ENCODE data around the gene CDKL1.

CDKL1 gene

GRCh38 chr14:50399251-50400032 lies 2.8 kb upstream of the CDKL1 start:
- no peaks in the 10 kb centered on the region for H3K27me3 Mint-ChIP-seq
- H3K9me3 Mint-ChIP-seq = no peaks in the 10 kb centered on the region
- DNase-seq = no peak
- H3K36me3 Mint-ChIP-seq = peaks cover 2 to 3% of the 10 kb centered on the region in 2 donors
- peak overlapping the region; percentile 20 for H3K27ac Mint-ChIP-seq
- H3K4me1 Mint-ChIP-seq = peaks cover 13 to 26% of the 10 kb centered on the region in 2 donors
- no peak for ATAC-seq (replicated peaks)
- H3K4me3 Mint-ChIP-seq = no peak overlapping the region

GRCh38 chr14:50398189-50398580 lies 1.5 kb upstream of the CDKL1 start:
- Mint-ChIP-seq H3K27me3 (peaks cover 0 to under 1% of the 10 kb centered on the region in 2 donors), H3K9me3 (no peaks in the 10 kb centered on the region), H3K36me3 (peaks cover 2 to 3% of the 10 kb centered on the region in 2 donors), H3K4me3 (no peak overlapping the region), H3K27ac (no peak overlapping the region), H3K4me1 (peaks cover 19 to 31% of the 10 kb centered on the region in 2 donors)
- ATAC-seq (replicated peaks) = no peak
- DNase-seq = no peak

- no peak for DNase-seq
- no peak for ATAC-seq (replicated peaks)
- Mint-ChIP-seq H3K36me3 (peaks cover 2 to 9% of the 10 kb centered on the region in 2 donors), H3K27me3 (peaks cover 0 to 4% of the 10 kb centered on the region in 2 donors), H3K4me1 (peaks cover 21 to 31% of the 10 kb centered on the region in 2 donors), H3K27ac (no peak overlapping the region), H3K9me3 (no peaks in the 10 kb centered on the region), H3K4me3 (peak overlapping the region; percentile 87 to 88)
Observed at GRCh38 chr14:50397390-50398188, 908 bp upstream of the CDKL1 start.

GRCh38 chr14:50395448-50395847 lies 1.2 kb downstream of the CDKL1 start:
- peaks cover 0 to 4% of the 10 kb centered on the region in 2 donors for H3K27me3 Mint-ChIP-seq
- peak overlapping the region; percentile 87 to 88 for H3K4me3 Mint-ChIP-seq
- H3K9me3 Mint-ChIP-seq = no peaks in the 10 kb centered on the region
- H3K4me1 Mint-ChIP-seq = peaks cover 23 to 31% of the 10 kb centered on the region in 2 donors
- DNase-seq (no peak), ATAC-seq (replicated peaks) (no peak)
- no peak overlapping the region for H3K27ac Mint-ChIP-seq
- H3K36me3 Mint-ChIP-seq = peaks cover 2 to 12% of the 10 kb centered on the region in 2 donors

- ATAC-seq (replicated peaks) (no peak), DNase-seq (no peak)
- Mint-ChIP-seq H3K4me1 (peaks cover 23 to 25% of the 10 kb centered on the region in 2 donors), H3K36me3 (peaks cover 2 to 12% of the 10 kb centered on the region in 2 donors), H3K27ac (no peak overlapping the region), H3K4me3 (no peak overlapping the region), H3K27me3 (peaks cover 0 to 4% of the 10 kb centered on the region in 2 donors), H3K9me3 (no peaks in the 10 kb centered on the region)
Observed at GRCh38 chr14:50394713-50395112, 2.0 kb downstream of the CDKL1 start.

- no peak for DNase-seq
- H3K9me3 Mint-ChIP-seq = no peaks in the 10 kb centered on the region
- H3K4me1 Mint-ChIP-seq = peaks cover 13% of the 10 kb centered on the region in 2 donors
- no peak overlapping the region for H3K4me3 Mint-ChIP-seq
- peaks cover 0 to 4% of the 10 kb centered on the region in 2 donors for H3K27me3 Mint-ChIP-seq
- peaks cover 0 to 9% of the 10 kb centered on the region in 2 donors for H3K36me3 Mint-ChIP-seq
- ATAC-seq (replicated peaks) = no peak
- no peak overlapping the region for H3K27ac Mint-ChIP-seq
Observed at GRCh38 chr14:50389668-50390441, 6.8 kb downstream of the CDKL1 start.

GRCh38 chr14:50388256-50388931 lies 8.3 kb downstream of the CDKL1 start:
- H3K27ac Mint-ChIP-seq = peak overlapping the region; percentile 1
- H3K9me3 Mint-ChIP-seq = no peaks in the 10 kb centered on the region
- peaks cover 0 to 4% of the 10 kb centered on the region in 2 donors for H3K27me3 Mint-ChIP-seq
- H3K36me3 Mint-ChIP-seq = peaks cover 2 to 9% of the 10 kb centered on the region in 2 donors
- H3K4me3 Mint-ChIP-seq = no peak overlapping the region
- H3K4me1 Mint-ChIP-seq = peaks cover 0 to 4% of the 10 kb centered on the region in 2 donors
- DNase-seq (no peak), ATAC-seq (replicated peaks) (no peak)

GRCh38 chr14:50387548-50387947 lies 9.1 kb downstream of the CDKL1 start:
- Mint-ChIP-seq H3K27me3 (no peaks in the 10 kb centered on the region), H3K9me3 (no peaks in the 10 kb centered on the region), H3K4me3 (no peak overlapping the region), H3K27ac (no peak overlapping the region), H3K36me3 (peaks cover 2 to 3% of the 10 kb centered on the region in 2 donors), H3K4me1 (peaks cover 0 to 1% of the 10 kb centered on the region in 2 donors)
- ATAC-seq (replicated peaks) = no peak
- DNase-seq = no peak

GRCh38 chr14:50383618-50384225 lies 13.0 kb downstream of the CDKL1 start:
- Mint-ChIP-seq H3K9me3 (no peaks in the 10 kb centered on the region), H3K27ac (no peak overlapping the region), H3K4me1 (no peaks in the 10 kb centered on the region), H3K27me3 (no peaks in the 10 kb centered on the region), H3K4me3 (no peak overlapping the region), H3K36me3 (peaks cover 2 to 3% of the 10 kb centered on the region in 2 donors)
- DNase-seq (no peak), ATAC-seq (replicated peaks) (no peak)

- no peaks in the 10 kb centered on the region for H3K27me3 Mint-ChIP-seq
- no peak overlapping the region for H3K27ac Mint-ChIP-seq
- DNase-seq (no peak), ATAC-seq (replicated peaks) (no peak)
- peaks cover 2 to 3% of the 10 kb centered on the region in 2 donors for H3K36me3 Mint-ChIP-seq
- H3K4me3 Mint-ChIP-seq = no peak overlapping the region
- no peaks in the 10 kb centered on the region for H3K9me3 Mint-ChIP-seq
- H3K4me1 Mint-ChIP-seq = peaks cover 0 to 2% of the 10 kb centered on the region in 2 donors
Observed at GRCh38 chr14:50381823-50382287, 14.8 kb downstream of the CDKL1 start.

GRCh38 chr14:50381008-50381407 lies 15.7 kb downstream of the CDKL1 start:
- Mint-ChIP-seq H3K27ac (no peak overlapping the region), H3K27me3 (no peaks in the 10 kb centered on the region), H3K9me3 (no peaks in the 10 kb centered on the region), H3K36me3 (peaks cover 2 to 3% of the 10 kb centered on the region in 2 donors), H3K4me1 (peaks cover 0 to 2% of the 10 kb centered on the region in 2 donors), H3K4me3 (no peak overlapping the region)
- ATAC-seq (replicated peaks) (no peak), DNase-seq (no peak)

GRCh38 chr14:50380455-50380854 lies 16.2 kb downstream of the CDKL1 start:
- peaks cover 2 to 3% of the 10 kb centered on the region in 2 donors for H3K36me3 Mint-ChIP-seq
- no peak overlapping the region for H3K4me3 Mint-ChIP-seq
- no peak overlapping the region for H3K27ac Mint-ChIP-seq
- H3K4me1 Mint-ChIP-seq = peaks cover 0 to 2% of the 10 kb centered on the region in 2 donors
- H3K27me3 Mint-ChIP-seq = no peaks in the 10 kb centered on the region
- no peak for ATAC-seq (replicated peaks)
- DNase-seq = no peak
- no peaks in the 10 kb centered on the region for H3K9me3 Mint-ChIP-seq

GRCh38 chr14:50379563-50379962 lies 17.1 kb downstream of the CDKL1 start:
- H3K27ac Mint-ChIP-seq = no peak overlapping the region
- H3K4me1 Mint-ChIP-seq = peaks cover 0 to 2% of the 10 kb centered on the region in 2 donors
- DNase-seq (no peak), ATAC-seq (replicated peaks) (no peak)
- H3K36me3 Mint-ChIP-seq = peaks cover 2 to 3% of the 10 kb centered on the region in 2 donors
- H3K27me3 Mint-ChIP-seq = no peaks in the 10 kb centered on the region
- no peak overlapping the region for H3K4me3 Mint-ChIP-seq
- H3K9me3 Mint-ChIP-seq = no peaks in the 10 kb centered on the region
